C1 segment of cervical spinal cord (tissue), 14 donors: ENCODE measurements around the gene AFMID.
A peak's percentile ranks its signal among the peaks of the same experiment; 100 is the strongest.

ENCODE experiments used
- DNase-seq, 14 donors: peaks; one replicate each; lab custom pipeline; 2025; lab: John Stamatoyannopoulos, UW

The AFMID gene

DNA sequence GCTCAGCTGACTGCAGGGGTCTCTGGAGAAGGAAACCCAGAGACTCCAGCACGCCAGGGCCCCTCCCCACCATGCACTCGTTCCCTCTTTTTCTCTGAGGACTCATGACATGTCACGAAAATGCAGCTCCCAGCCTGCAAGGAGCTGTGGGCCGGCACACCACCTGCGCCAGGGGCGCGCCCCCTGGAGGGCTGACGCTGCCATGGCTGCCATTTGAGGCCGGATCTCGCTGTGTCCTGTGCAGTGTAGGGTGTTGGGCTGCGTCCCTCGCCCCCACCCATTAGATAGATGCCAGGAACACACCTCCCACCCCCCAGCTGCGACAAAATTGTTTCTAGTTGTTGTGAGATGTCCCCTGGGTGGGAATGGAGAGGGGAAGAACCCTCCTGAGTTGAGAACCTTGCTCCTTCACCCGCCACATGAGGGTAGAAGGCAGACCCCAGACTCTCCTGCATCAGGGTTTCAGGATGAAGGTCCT, 10.6 kb upstream of the AFMID start:
- DNase-seq: peak in 10 of 14 donors; percentile 11 to 67 (median 40)

DNA sequence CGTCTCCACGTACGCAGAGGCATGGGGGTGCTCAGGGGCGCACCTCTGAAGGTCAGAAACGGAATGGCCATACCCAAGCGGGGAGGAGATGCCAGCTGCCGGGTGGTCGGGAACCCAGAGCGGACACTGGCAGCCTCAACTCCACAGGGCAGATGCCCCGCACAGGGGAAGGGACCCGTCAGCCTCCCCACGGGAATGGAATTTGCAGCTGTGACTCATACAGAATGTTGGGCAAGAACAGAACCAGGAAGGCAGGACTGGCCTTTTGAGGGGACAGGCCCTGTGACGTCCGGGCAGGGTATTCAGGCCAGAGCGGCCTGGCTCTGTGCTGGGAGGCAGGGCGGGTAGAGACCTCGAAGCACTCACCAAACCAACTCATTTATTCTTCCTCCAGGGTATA, 7.8 kb upstream of the AFMID start:
- DNase-seq: peak in 1 of 14 donors; percentile 34

DNA sequence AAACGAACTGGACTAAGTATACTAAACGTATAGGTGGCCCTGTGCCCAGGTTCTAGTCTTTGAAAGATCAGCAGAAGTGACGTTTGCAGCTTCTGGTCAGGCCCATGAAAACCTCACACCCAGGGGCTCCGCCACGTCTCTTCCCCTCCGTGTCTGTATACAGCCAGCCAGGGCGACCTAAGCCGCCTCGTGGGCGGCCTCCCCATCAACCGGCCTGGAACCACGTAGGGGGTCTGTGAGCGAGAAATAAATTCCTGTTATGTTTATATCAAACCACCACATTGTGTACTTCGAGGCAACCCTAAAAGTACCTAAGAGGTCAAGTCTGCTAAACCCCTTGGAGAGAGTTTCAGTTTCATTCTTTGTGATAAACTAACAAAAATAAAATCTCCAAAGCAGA, 7.1 kb upstream of the AFMID start:
- no peak for DNase-seq

DNA sequence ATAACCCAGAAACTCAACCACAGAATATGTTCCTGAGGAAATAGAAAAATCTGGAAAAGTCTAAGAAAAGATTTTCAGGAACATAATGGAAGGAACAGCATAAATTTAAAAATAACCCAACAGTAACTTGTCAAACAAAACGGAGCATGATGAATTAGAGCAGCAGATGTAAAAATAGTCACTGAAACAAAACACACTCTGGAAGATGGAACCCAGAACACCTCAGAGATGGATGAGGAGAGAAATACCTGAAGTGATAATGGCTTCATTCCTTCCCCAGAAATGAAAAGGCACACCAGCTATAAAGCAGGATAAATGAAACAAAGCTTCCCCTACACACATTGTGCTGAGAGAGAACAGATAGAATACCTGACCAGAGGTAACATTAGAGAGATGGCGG, 6.7 kb upstream of the AFMID start:
- no peak for DNase-seq

DNA sequence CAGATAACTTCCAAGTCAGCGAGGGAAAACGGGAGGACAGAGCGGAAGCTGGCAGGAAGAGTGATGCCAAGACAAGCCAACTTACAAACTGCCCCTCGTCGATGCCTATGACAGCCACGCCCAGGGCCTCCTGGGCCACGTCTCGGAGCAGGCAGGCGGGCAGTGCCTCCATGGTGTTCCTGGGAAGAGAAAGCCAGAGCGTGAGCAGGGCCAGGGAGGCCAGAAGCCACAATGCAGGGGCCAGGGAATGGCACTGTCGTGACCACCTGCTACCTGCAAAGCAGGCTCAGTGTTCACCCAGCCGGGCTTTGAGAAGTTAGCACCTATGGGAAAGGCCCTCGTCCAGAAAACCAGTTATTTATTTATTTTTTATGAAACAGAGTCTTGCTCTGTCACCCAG, 4.7 kb upstream of the AFMID start:
- DNase-seq: no peak

DNA sequence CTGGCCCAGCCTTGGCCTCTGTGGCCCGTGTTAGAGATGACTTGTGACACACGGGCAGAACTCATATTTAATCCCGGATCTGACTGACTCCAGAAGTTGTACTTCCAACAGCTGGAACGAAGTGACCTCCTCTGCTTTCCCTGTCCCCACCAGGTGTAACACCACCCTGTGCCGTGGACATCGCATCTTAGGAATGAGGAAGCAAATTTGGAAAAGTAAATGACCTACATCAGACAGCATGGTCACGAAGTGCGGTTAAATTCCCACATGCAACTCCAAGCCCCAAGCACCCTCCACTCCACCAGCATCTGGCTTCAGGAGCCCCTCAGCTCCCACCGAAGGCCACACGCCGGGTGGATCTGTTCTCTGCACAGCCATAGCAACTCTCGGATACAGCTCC, 3.2 kb upstream of the AFMID start:
- no peak for DNase-seq

DNA sequence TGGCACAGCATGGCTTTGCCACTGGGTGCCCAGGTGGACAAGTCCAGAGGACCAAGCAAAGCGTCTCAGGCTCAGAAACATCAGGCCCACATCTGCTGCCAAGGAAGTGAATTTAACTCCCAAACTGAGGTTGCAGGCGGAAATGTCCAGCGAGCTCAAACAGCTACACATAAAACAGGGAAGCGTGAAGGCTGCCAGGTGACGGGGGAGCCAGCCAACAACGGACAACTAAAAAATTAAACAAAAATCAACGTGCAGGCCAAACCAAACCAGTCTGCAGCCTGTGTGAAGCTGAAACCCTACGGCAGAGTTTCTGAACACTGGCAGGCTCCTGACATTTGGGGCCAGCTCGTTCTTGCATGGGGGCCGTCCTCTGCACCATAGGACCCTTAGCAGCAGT, 2.8 kb upstream of the AFMID start:
- DNase-seq: no peak

DNA sequence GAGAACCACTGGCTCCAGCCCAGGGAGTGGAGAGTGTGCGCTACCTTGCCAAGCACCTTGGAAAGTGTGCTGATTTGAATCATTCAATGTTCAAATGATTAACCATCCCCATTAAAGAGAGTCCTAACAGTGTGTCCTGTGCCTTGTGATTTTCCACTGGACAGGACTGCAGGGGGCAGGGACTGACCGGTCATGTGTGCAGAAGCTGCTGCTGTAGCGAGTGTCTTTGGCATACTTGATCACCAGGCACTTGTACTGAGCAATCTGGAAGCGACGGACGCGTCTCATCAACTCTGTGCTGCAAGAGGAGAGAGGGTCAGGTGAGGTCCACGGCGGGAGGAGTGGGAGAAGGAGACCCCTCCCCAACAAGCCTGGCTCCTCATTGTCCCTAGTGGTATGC, 2.3 kb upstream of the AFMID start:
- DNase-seq: peak in 1 of 14 donors; percentile 35

DNA sequence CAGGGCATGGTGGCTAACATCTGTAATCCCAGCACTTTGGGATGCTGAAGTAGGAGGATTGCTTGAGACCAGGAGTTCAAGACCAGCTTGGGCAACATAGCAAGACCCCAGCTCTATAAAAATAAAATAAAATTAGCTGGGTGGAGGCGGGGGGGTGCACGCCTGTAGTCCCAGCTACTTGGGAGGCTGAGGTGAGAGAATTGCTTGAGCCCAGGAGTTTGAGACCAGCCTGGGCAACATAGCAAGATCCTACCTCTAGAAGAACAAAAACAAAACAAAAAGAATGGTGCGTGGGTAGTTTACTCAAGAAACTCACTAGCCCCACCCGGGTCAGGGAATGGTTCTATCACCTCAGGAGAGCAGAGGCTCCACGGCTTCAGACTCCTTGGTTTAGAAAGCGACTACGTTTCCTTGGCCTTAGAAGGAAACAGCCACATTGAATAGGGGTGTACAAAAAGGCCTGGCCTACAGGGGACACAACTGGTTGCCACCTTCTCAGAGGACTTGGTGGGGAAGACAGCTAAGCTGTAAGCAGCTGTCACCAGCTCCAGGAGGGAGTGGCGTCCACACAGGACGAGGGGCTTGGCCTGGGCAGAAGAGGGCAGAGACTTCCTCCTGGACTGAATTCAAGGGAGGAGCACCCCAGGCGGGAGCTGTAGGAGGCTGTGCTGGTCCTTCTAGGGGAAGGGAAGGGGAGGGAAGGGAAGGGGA, 1.0 kb upstream of the AFMID start:
- no peak for DNase-seq

DNA sequence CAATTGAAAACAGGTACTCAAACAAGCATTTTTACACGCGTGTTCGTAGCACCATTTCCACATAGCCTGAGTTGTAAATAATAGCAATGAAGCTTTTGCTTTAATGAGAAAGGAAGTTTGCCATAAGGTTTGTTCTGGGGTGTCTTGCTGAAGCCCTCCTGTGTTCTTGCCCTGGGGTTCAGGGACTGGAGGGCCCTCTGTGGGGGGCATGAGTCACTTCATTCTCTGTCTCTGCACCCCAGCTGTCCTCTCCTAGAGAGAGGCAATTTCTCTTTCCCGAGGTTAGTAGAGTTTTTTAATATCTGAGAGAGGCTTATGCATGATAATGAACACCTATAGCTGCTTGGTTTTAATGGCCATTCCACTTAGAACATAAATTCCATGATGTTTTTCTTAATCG, 9.6 kb downstream of the AFMID start:
- no peak for DNase-seq

DNA sequence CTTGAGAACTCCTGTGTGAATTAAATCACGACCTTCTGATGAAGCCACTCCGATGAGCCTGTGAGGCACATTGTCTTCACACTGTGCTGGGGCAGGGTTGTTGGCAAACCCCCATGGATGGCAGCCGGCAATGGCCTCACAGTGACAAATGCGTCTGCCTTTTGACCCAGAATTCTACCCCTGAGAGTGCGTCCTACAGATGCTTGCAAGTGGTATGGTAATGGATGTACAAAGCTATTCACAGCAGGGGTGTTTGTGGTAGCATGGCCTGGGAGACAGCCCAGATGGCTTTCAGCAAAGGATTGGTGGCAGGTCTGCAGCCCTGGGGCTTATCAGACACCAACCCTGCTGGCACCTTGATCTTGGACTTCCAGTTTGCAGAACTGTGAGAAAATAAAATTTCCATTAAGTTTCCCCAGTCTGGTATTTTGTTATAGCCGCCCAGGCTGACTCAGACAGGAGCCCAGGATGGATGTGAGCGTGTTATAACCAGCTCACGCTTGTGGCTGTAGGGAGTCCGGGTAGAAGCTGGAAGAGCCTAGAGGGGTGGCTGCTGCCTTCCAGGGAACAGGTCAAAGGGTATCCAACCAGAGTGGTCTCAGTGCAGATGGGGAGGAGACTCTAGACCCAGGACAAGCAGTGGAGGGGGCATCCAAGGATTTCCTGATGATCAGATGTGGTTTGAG, 10.1 kb downstream of the AFMID start:
- DNase-seq: peak in 8 of 14 donors; percentile 15 to 88 (median 36)

DNA sequence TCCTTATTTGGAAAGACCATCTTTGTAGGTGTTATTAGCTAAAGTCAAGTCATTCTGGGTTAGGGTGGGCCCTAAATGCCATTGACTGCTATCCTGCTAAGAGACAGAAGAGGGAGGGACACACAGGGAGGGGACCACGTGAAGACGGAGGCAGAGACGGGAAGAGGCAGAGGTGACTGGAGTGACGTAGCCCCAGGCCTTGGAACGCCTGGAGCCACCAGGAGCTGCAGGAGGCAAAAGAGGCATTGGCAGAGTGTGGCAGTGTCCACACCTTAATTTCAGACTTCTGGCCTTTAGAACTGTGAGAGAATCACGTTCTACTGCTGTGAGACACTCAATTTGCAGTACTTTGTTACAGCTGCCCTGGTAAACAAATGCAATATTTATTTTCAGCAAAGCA, 13.3 kb downstream of the AFMID start:
- DNase-seq: no peak

DNA sequence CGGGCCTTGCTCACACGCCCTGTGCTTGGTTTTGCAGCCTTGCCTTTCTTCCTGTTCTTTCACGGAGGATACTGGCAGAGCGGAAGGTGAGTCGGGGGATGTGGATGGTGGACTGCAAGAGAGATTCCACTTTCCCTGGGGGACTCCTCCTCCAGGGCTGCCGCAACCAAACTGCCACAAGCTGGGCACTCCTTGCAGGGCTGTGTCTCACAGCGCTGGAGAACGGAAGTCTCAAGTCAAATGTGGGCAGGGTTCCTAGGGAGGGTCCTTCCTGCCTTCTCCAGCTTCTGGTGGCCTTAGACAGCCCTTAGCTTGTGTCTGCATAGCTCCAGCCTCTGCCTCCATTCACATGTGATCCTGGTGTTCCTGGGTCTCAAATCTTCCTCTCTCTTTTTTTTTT, 15.5 kb downstream of the AFMID start:
- no peak for DNase-seq

DNA sequence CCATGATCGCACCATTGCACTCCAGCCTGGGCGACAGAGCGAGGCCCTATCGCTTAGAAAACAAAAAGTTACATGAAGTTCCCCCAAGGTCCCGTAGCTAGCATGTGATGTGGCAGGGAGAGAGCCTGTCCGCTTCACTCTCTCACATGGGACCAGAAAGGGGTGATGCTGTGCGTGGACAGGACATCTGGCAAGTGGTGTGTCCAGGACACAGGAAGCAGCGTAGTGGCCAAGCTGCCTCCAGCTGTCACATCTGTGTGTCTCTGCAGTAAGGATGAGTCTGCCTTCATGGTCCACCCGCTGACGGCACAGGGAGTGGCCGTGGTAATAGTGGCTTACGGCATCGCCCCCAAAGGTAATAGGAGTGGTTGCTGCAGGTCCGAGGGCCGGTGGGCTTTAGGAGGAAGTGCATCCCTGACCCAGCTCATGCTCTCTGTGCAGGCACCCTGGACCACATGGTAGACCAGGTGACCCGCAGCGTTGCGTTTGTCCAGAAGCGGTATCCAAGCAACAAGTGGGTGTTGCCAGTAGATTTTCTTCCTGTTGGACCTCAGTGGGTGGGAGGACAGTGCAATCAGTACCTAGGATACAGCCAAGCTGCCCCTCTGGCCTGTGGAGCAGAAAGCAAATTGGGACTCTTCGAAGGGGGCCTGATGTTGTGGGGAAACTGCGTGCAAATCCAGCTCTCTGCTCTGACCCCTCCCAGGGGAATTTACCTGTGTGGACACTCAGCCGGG, 17.4 kb downstream of the AFMID start:
- no peak for DNase-seq

DNA sequence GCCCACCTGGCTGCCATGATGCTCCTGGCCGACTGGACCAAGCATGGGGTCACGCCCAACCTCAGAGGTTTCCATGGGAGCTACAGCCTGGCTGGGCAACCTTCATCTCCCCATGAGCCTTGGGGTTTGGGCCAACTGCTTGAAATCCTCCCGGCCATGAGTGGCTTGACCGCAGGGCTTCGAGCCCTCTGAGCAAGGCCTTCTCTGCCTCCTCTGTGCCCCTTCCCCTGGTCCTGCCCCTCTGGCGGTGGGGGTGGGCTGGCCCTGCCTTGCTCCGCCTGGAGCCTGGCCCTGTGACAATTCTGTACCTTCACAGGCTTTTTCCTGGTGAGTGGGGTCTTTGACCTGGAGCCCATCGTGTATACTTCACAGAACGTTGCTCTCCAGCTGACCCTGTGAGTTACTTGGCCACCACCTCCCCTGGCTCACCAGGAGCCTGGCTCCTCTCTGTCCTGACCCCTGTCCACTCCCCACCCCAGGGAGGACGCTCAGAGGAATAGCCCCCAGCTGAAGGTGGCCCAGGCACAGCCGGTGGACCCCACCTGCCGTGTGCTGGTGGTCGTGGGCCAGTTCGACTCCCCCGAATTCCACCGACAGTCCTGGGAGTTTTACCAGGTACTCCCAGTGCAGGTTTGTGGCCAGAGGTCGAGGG, 18.1 kb downstream of the AFMID start:
- DNase-seq: no peak

DNA sequence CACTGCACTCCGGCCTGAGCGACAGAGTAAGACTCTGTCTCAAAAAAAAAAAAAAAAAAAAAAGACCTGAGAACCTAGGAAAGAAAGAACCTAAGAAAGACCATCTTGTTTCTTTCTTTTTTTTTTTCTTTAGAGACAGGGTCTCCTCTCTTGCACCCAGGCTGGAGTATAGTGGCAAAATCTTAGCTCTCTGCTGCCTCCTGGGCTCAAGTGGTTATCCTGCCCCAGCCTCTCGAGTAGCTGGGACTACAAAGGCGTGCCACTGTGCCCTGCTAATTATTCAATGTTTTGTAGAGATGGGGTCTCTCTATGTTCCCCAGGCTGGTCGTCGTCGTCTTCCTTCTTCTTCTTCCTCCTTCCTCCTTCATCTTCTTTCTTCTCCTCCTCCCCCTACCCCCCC, 19.1 kb downstream of the AFMID start:
- no peak for DNase-seq

DNA sequence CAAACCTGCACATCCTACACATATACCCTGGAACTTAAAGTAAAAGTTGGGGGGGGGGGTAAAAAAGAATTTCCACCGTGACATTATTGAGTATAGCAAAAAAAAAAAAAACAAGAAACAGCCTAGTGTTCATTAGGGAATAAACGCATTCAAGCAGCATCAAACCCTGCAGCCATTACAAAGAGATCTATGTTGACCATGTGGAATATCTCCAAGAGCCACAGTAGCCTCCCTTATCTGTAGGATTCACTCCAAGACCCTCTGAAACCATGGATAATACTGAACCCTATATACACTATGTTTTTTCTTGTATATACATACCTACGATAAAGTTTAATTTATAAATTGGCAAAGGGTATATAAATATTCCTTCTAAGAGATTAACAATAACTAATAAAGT, 21.3 kb downstream of the AFMID start:
- DNase-seq: no peak

DNA sequence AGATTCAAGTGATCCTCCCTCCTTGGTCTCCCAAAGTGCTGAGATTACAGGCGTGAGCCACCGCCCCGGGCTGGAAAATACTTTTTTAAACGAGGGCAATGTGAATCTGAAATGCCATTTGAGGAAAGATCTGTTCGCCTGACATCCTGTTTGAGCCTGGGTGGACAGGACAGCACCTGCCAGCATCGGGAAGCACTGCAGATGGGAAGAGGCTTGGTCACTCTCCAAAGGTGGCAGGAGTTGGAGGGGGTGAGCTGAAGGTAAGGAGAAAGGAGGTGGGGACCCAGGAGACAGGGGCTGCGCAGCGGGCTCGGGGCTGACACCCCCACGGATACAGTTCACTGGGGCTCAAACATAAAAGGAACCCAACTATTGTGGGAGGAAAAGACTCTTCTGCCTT, 22.9 kb downstream of the AFMID start:
- DNase-seq: peak in 1 of 14 donors; percentile 46

DNA sequence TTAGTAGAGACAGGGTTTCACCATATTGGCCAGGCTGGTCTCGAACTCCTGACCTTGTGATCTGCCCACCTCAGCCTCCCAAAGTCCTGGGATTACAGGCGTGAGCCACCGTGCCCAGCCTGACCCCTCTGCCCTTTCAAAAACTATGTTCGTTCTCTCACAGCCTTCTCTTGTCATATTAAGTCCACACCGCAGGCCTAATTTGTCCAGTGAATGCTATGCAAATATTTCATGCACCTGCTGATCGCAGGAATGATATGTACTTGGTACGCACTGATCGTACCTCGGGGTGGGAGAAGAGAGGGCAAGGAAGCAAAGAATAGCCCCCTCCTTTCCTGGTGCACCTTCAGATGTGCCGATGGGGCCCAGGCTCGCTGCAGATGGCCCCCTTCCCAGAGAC, 23.9 kb downstream of the AFMID start:
- no peak for DNase-seq

DNA sequence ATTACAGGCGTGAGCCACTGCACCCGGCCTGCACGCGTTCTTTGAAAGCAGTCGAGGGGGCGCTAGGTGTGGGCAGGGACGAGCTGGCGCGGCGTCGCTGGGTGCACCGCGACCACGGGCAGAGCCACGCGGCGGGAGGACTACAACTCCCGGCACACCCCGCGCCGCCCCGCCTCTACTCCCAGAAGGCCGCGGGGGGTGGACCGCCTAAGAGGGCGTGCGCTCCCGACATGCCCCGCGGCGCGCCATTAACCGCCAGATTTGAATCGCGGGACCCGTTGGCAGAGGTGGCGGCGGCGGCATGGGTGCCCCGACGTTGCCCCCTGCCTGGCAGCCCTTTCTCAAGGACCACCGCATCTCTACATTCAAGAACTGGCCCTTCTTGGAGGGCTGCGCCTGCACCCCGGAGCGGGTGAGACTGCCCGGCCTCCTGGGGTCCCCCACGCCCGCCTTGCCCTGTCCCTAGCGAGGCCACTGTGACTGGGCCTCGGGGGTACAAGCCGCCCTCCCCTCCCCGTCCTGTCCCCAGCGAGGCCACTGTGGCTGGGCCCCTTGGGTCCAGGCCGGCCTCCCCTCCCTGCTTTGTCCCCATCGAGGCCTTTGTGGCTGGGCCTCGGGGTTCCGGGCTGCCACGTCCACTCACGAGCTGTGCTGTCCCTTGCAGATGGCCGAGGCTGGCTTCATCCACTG, 27.0 kb downstream of the AFMID start, which contains the start of gene BIRC5:
Gene BIRC5 (plus strand): TSS at position 238 of the 690 bp plus-strand sequence. CDS start 64 bp downstream, at position 302.
- DNase-seq: peak in 13 of 14 donors; percentile 35 to 88 (median 64)

DNA sequence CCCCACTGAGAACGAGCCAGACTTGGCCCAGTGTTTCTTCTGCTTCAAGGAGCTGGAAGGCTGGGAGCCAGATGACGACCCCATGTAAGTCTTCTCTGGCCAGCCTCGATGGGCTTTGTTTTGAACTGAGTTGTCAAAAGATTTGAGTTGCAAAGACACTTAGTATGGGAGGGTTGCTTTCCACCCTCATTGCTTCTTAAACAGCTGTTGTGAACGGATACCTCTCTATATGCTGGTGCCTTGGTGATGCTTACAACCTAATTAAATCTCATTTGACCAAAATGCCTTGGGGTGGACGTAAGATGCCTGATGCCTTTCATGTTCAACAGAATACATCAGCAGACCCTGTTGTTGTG, 27.5 kb downstream of the AFMID start:
- no peak for DNase-seq
